Endothelial cell of umbilical vein (primary cell): ENCODE measurements around the gene FOXO1. TPM values are rescaled to one million over a fixed set of nuclear protein-coding genes. Genes with fewer than 3 reads are reported as not detected.

Experiments used
- BruUV-seq: library from RNA; stranded (reverse); fragments of 400-500 nt; replicated peaks from 2 replicates; lab custom pipeline; 2021; lab: Mats Ljungman, UMichigan
- CTCF ChIA-PET: fragments of 300-600, 350-600 bp; sonication (Branson Sonifier 250); formaldehyde crosslinking; loops from one replicate; lab custom pipeline; 2021; ENCODE audit warnings: antibody characterized with exemption, inconsistent platforms; lab: Charles Lee
- POLR2A ChIA-PET: fragments of 300-600, 350-600 bp; sonication (Branson Sonifier 250); formaldehyde crosslinking; loops from one replicate; lab custom pipeline; 2021; ENCODE audit warnings: antibody characterized with exemption, inconsistent platforms; lab: Charles Lee
- DNase-seq: peaks from one replicate; pipeline ENCODE4 v3.0.0-alpha.2; 2011; ENCODE audit warnings: low read depth, low spot score
- FAIRE-seq: peaks from 2 replicates; lab custom pipeline; 2011; peaks lifted over from hg19 to GRCh38; lab: Jason Lieb, UNC
- H2AFZ ChIP-seq: 2 replicates; pipeline ENCODE4 v1.6.0; 2012; ENCODE audit warnings: low read depth, low read length, control low read depth, inconsistent platforms
- H3K27ac ChIP-seq: 2 replicates; pipeline ENCODE4 v1.5.1; 2011; ENCODE audit warnings: low read depth, mild to moderate bottlenecking, control low read depth, low read length, moderate library complexity; ENCODE audit not compliant: insufficient read depth
- H3K27me3 ChIP-seq, 2 experiments: 2 replicates each; pipeline versions ENCODE4 v1.6.0 to v1.6.1; 2011; ENCODE audit warnings: low read length in 2 of 2, mixed read lengths in 1 of 2; ENCODE audit not compliant: control insufficient read depth in 2 of 2, insufficient read depth in 2 of 2
- H3K36me3 ChIP-seq, 2 experiments: 2 replicates in 1 of 2; 3 replicates in 1 of 2; pipeline ENCODE4 v1.5.1; 2011; ENCODE audit warnings: low read length in 2 of 2, mild to moderate bottlenecking in 1 of 2, moderate library complexity in 1 of 2; ENCODE audit not compliant: control insufficient read depth in 2 of 2, insufficient read depth in 2 of 2; ENCODE audit errors: extremely low read depth in 1 of 2
- H3K4me1 ChIP-seq: 3 replicates; pipeline ENCODE4 v1.5.1; 2011; ENCODE audit warnings: mild to moderate bottlenecking, low read length; ENCODE audit not compliant: control insufficient read depth, insufficient read depth; ENCODE audit errors: extremely low read depth
- H3K4me2 ChIP-seq: 2 replicates; pipeline ENCODE4 v1.6.1; 2011; ENCODE audit warnings: low read length, control low read depth, mixed read lengths; ENCODE audit not compliant: insufficient read depth
- H3K4me3 ChIP-seq, 3 experiments: fragments of 200-600 bp in 1 of 3; sonication (generic), shearing (Covaris generic) in 1 of 3; replicated peaks in 1 of 3; 2 replicates each; pipeline ENCODE4 v1.5.1; 2011 to 2016; ENCODE audit warnings: control low read depth in 3 of 3, low read length in 3 of 3, mild to moderate bottlenecking in 2 of 3, inconsistent platforms in 1 of 3, low read depth in 1 of 3, moderate library complexity in 1 of 3; ENCODE audit not compliant: insufficient read depth in 1 of 3
- H3K79me2 ChIP-seq: 2 replicates; pipeline ENCODE4 v1.6.0; 2012; ENCODE audit warnings: low read length, inconsistent platforms; ENCODE audit not compliant: control insufficient read depth, insufficient read depth
- H3K9ac ChIP-seq: replicated peaks from 2 replicates; pipeline ENCODE3; 2011; ENCODE audit warnings: low read length, control low read depth; ENCODE audit not compliant: insufficient read depth; ENCODE audit errors: extremely low read depth
- H3K9me1 ChIP-seq: replicated peaks from 3 replicates; pipeline ENCODE4 v1.6.0; 2011; ENCODE audit warnings: mild to moderate bottlenecking, low read length; ENCODE audit not compliant: control insufficient read depth, insufficient read depth; ENCODE audit errors: extremely low read depth
- H3K9me3 ChIP-seq: replicated peaks from 2 replicates; pipeline ENCODE4 v1.5.1; 2012; ENCODE audit warnings: low read length, inconsistent platforms; ENCODE audit not compliant: control insufficient read depth, insufficient read depth
- H4K20me1 ChIP-seq: replicated peaks from 2 replicates; pipeline ENCODE3; 2011; ENCODE audit warnings: mild to moderate bottlenecking, low read length; ENCODE audit not compliant: control insufficient read depth, insufficient read depth; ENCODE audit errors: extremely low read depth
- CTCF ChIP-seq, 2 donors: IDR thresholded peaks; 1 replicate in 1 of 2; 2 replicates in 1 of 2; pipeline ENCODE4 v1.5.1; 2011; ENCODE audit warnings: low read length in 2 of 2, mild to moderate bottlenecking in 2 of 2, moderate library complexity in 2 of 2, control low read depth in 1 of 2, inconsistent platforms in 1 of 2, low read depth in 1 of 2; ENCODE audit not compliant: insufficient read depth in 1 of 2; ENCODE audit errors: extremely low read depth in 1 of 2
- EZH2 ChIP-seq: IDR thresholded peaks from 2 replicates; pipeline ENCODE4 v1.6.1; 2012; ENCODE audit warnings: borderline replicate concordance, low read depth, mild to moderate bottlenecking, moderate library complexity, low read length, inconsistent platforms; ENCODE audit not compliant: severe bottlenecking
- FOS ChIP-seq: IDR thresholded peaks from 2 replicates; pipeline ENCODE4 v1.6.1; 2011; ENCODE audit warnings: mild to moderate bottlenecking, low read length, moderate library complexity, borderline replicate concordance; ENCODE audit not compliant: insufficient read depth
- GATA2 ChIP-seq: IDR thresholded peaks from 2 replicates; pipeline ENCODE4 v1.7.0; 2011; ENCODE audit warnings: low read depth, mild to moderate bottlenecking, moderate library complexity, mixed read lengths, low read length; ENCODE audit not compliant: insufficient read length, insufficient read depth
- JUN ChIP-seq: IDR thresholded peaks from 2 replicates; pipeline ENCODE4 v1.6.1; 2011; ENCODE audit warnings: borderline replicate concordance, low read depth; ENCODE audit not compliant: insufficient read length, insufficient read depth
- MAX ChIP-seq: IDR thresholded peaks from 2 replicates; pipeline ENCODE4 v1.6.1; 2011; ENCODE audit not compliant: insufficient read depth, insufficient read length
- MYC ChIP-seq: IDR thresholded peaks from one replicate; pipeline ENCODE4 v1.6.1; 2011; ENCODE audit warnings: mild to moderate bottlenecking, low read depth, low read length
- POLR2A ChIP-seq: IDR thresholded peaks from 2 replicates; pipeline ENCODE4 v1.6.1; 2012; ENCODE audit warnings: low read depth, mild to moderate bottlenecking, control low read depth, low read length
- POLR2AphosphoS5 ChIP-seq: IDR thresholded peaks from 2 replicates; pipeline ENCODE4 v1.6.1; 2012; ENCODE audit warnings: low read depth, mild to moderate bottlenecking, control low read depth, low read length, moderate library complexity; ENCODE audit not compliant: insufficient read depth
- dilution Hi-C: fragments of 300-500 bp; cut with MboI; formaldehyde crosslinking; loops from one replicate; pipeline ENCODE4 v1.15.0; 2019; ENCODE audit warnings: low sequenced_read_pairs; ENCODE audit not compliant: extremely low pct_ligation_motif_present
- intact Hi-C: fragments of 100-400 bp; cut with micrococcal nuclease; formaldehyde crosslinking; loops from one replicate; pipeline ENCODE4 v1.10.0; 2022
- polyA plus RNA-seq, 4 experiments: library from polyadenylated mRNA; depleted of rRNA in 3 of 4; stranded (reverse) in 3 of 4; unstranded in 1 of 4; fragments of >200 nt; gene quantifications; 2 replicates each; pipeline versions ENCODE4 v1.2.1 to v1.2.3, GENCODE V29; 2011 to 2012; ENCODE audit warnings: missing spikeins in 1 of 4
- total RNA-seq: library from RNA; stranded (reverse); gene quantifications from 2 replicates; pipeline ENCODE4 v1.2.3, GENCODE V29; 2021

FOXO1 gene
- total and polyA plus RNA-seq, 2 donors (not counting 3 experiments of a cell fraction or from before 2014, with no cell fraction given) = 44.7 to 48.5 TPM

GRCh38 chr13:40605573-40605972, 60.9 kb downstream of the FOXO1 start:
- H3K27ac ChIP-seq = no peak overlapping the region
- H3K9me3 ChIP-seq = no peaks in the 10 kb centered on the region
- H3K4me3 ChIP-seq = no peak overlapping the region
- peaks cover 17% of the 10 kb centered on the region for H3K4me1 ChIP-seq
- dilution Hi-C loops = no loop called here
- H3K27me3 ChIP-seq = no peaks in the 10 kb centered on the region
- peaks cover 0 to 2% of the 10 kb centered on the region in 2 experiments for H3K36me3 ChIP-seq
- intact Hi-C loops = no loop called here
- POLR2A ChIA-PET = no interaction called here
- FAIRE-seq = no peak
- BruUV-seq = no TSS peak
- H4K20me1 ChIP-seq = peaks cover 2% of the 10 kb centered on the region
- TF ChIP-seq GATA2 = no peak
- TF ChIP-seq POLR2AphosphoS5 = no peak
- TF ChIP-seq JUN = no peak
- no peak for TF ChIP-seq CTCF (IDR thresholded peaks at IDR 0.05; ENCODE audit: extremely low read depth in 1 of 2, insufficient read depth in 1 of 2, low read depth in 1 of 2, low read length in 2 of 2)
- no peak for TF ChIP-seq EZH2
- no peak for TF ChIP-seq MYC
- no peak for TF ChIP-seq POLR2A
- no peak for TF ChIP-seq FOS
- TF ChIP-seq MAX = no peak
- no peak overlapping the region for H2AFZ ChIP-seq
- no peaks in the 10 kb centered on the region for H3K9me1 ChIP-seq
- no peak overlapping the region for H3K4me2 ChIP-seq
- DNase-seq = no peak
- CTCF ChIA-PET = no interaction called here
- H3K79me2 ChIP-seq = peaks cover 90% of the 10 kb centered on the region
- no peak overlapping the region for H3K9ac ChIP-seq
